OCI-LY7 (cell line): ENCODE results near the gene TMEM154.

ENCODE experiments used
- EZH2phosphoT487 ChIP-seq: fragments of 200-600 bp; sonication (generic); IDR thresholded peaks from 2 replicates; pipeline ENCODE4 v1.6.1; 2018; ENCODE audit warnings: low read depth, borderline replicate concordance, mild to moderate bottlenecking, mixed run types, antibody characterized with exemption, low read length, moderate library complexity, mixed read lengths
- TF ChIP-seq, protein P1 (sequence below): fragments of 200-600 bp; sonication (generic); conservative IDR thresholded peaks from 2 replicates; pipeline ENCODE4 v1.5.1; 2014; ENCODE audit warnings: mild to moderate bottlenecking, antibody characterized with exemption, low read length, moderate library complexity, mixed read lengths

- TF ChIP-seq, protein P1, sequence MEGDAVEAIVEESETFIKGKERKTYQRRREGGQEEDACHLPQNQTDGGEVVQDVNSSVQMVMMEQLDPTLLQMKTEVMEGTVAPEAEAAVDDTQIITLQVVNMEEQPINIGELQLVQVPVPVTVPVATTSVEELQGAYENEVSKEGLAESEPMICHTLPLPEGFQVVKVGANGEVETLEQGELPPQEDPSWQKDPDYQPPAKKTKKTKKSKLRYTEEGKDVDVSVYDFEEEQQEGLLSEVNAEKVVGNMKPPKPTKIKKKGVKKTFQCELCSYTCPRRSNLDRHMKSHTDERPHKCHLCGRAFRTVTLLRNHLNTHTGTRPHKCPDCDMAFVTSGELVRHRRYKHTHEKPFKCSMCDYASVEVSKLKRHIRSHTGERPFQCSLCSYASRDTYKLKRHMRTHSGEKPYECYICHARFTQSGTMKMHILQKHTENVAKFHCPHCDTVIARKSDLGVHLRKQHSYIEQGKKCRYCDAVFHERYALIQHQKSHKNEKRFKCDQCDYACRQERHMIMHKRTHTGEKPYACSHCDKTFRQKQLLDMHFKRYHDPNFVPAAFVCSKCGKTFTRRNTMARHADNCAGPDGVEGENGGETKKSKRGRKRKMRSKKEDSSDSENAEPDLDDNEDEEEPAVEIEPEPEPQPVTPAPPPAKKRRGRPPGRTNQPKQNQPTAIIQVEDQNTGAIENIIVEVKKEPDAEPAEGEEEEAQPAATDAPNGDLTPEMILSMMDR: no peak
- no peak for TF ChIP-seq EZH2phosphoT487
Measured at GRCh38 chr4:152633118-152633517, 46.7 kb downstream of the TMEM154 start.
